ENCODE measurements around the gene MAP1S.

The MAP1S gene

GRCh38 chr19:17739121-17739875 lies 20.0 kb downstream of the MAP1S start:
- peak; percentile 67 for DNase-seq (ENCODE audit: low spot score)

DNA sequence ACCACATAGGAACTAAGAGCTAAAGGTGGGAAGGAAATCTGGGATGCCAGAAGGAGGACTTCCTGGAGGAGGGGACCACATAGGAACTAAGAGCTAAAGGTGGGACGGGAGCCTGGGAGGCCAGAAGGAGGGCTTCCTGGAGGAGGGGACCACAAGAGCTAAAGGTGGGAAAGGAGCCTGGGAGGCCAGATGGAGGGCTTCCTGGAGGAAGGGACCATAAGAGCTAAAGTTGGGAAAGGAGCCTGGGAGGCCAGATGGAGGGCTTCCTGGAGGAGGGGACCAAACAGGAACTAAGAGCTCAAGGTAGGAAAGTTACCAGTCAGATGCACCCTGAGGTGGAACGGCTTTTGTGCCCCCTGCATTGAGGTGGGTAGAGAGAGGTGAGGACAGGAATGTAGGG lies 22.2 kb downstream of the MAP1S start:
- no peak for DNase-seq (ENCODE audit: low spot score)

GRCh38 chr19:17743874-17744580 lies 24.7 kb downstream of the MAP1S start:
- DNase-seq (ENCODE audit: low spot score) = peak; percentile 63

DNA sequence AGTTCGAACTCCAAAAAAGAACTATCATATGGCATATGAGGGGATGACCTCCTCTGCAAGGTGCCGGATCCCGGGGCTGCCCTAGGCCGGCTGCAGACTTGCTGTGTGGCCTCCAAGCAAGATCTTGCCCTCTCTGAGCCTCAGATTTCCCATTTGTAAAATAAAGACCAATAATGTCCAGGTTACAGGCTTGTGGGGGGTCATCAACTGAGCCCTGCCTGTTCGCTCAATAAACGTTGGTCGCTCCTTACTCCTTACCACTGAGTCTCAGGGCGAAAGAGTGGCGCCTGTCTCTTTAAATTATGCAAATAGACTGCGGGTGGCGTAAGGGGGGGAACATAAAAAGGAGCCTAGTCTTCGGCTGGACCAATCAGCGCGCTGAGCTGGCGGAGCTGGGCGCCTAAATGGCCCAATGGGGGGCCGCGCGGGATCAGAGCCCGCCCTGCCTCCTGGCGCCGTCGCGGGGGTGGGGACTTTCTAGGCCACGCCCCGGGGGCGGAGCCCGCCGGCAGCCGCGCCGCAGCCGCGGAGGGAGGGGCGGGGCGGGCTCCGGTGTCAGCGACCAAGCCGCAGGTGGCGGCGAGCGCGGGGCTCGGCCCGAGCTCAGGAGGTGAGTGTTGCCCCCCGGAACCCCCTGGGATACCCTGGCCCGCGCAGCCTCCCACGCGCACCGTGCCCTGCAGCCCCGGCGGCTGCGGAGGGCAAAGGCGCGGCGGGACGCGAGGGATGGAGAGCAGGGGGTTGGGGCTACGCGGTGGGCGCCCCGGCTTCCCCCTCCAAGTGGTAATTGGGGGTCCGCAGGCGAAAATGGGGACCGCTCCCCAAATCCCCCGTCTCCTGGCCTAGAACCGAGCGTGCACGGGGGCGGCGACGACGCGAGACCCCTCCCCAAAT lies 28.2 kb downstream of the MAP1S start:
- DNase-seq (ENCODE audit: low spot score) = peak; percentile 97

- DNase-seq (ENCODE audit: low spot score) = no peak
Observed at GRCh38 chr19:17748884-17749638, 29.8 kb downstream of the MAP1S start.

GRCh38 chr19:17749912-17750317 lies 30.6 kb downstream of the MAP1S start:
- peak; percentile 50 for DNase-seq (ENCODE audit: low spot score)

- DNase-seq (ENCODE audit: low spot score) = peak; percentile 90
Observed at GRCh38 chr19:17751103-17751911, 32.0 kb downstream of the MAP1S start, which contains the start of gene FCHO1. Gene FCHO1 (plus strand): TSS chr19:17751477. CDS start chr19:17755165, 3,688 bp downstream.

DNA sequence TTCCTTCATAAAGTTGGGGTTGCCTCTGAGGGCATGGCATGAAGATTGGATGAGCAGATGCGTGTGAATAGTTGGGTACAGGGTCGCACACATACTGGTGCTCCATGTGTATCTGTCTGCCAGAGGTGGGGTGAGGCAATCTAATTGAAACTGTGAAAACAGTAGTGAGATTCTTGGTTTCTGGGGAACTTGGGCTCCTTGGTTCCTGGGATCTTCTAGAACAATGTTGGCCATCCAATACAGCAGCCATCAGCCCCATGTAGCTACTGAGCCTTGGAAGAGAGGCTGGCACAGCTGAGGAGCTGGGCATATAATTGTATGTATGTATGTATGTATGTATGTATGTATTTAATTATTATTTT lies 32.6 kb downstream of the MAP1S start:
- DNase-seq (ENCODE audit: low spot score) = peak; percentile 64

DNA sequence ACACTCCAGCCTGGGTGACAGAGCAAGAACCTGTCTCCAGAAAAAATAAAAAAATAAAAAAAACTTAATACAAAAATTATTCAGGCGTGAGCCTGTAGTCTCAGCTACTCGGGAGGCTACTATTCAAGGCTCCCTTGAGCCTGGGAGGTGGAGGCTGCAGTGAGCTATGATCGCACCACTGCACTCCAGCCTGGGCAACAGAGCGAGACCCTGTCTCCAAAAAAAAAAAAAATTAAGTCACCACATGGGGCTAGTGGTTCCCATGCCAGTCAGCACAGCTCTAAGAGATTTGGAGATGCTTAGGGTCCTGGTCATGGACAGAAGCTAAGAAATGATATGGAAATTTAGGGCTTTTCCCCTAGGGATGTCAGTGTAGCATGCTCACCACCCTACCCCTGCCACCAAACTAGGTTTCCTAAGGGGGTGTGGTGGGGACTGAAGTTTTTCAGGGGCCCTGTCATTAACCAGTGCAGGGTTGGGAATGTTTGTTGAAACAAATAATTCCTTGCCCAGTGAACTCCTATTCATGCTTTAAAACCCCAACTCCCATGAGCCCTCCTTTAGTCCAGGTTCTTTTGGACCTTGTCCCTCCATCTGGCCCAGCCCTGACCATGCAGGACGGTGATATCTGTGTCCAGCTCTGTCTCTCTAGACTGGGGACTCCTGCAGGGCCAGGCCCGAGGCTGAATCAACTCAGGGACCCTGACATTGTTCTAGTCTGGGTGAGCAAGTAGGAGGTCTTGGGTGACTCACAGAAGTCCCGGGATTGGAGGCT lies 33.8 kb downstream of the MAP1S start:
- peak; percentile 66 for DNase-seq (ENCODE audit: low spot score)

GRCh38 chr19:17753976-17754375 lies 34.7 kb downstream of the MAP1S start:
- no peak for DNase-seq (ENCODE audit: low spot score)

GRCh38 chr19:17754634-17755442 lies 35.6 kb downstream of the MAP1S start:
- peak; percentile 95 for DNase-seq (ENCODE audit: low spot score)

DNA sequence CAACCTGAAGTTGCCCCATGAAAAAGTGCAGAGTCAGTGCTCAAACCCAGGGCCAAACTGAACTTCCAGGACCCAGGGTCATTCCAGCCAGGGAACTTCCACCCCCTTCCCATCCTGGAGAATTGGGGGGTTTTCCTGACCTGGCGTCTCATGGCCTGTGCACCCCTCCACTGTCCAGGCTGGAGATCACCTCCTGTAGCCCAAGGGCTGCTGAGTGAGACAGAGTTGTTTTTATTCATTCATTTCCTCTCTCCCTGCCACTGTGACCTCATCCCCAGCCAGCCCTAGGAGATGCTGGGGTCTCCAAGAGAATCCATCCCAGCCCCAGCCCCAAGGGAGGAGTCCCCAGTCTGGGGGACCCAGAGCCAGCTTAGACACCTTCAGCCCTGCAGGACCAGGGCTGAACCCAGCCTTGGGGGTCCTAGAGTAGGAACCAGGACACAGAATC lies 36.2 kb downstream of the MAP1S start:
- DNase-seq (ENCODE audit: low spot score) = no peak

GRCh38 chr19:17755977-17756670 lies 36.8 kb downstream of the MAP1S start:
- DNase-seq (ENCODE audit: low spot score) = peak; percentile 93

- DNase-seq (ENCODE audit: low spot score) = no peak
Observed at GRCh38 chr19:17757125-17757524, 37.8 kb downstream of the MAP1S start.

GRCh38 chr19:17758515-17758914 lies 39.2 kb downstream of the MAP1S start:
- no peak for DNase-seq (ENCODE audit: low spot score)

DNA sequence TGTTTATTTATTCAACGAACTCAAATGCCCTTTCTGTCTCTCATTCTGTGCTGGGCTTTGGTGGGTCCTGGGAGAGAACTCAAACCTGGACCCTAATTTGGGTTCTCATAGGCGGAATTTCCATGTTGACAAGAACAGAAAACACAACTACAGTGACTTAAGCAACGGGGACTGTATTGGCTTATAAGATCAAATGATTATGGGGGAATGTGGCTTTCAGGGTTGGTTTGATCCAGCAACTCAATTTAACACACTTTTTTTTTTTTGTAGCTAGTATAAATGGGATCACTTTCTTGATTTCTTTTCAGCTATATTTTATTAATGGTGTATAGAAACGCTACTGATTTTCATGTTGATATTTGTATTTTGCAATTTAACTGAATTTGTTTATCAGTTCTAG lies 41.9 kb downstream of the MAP1S start:
- DNase-seq (ENCODE audit: low spot score) = no peak

DNA sequence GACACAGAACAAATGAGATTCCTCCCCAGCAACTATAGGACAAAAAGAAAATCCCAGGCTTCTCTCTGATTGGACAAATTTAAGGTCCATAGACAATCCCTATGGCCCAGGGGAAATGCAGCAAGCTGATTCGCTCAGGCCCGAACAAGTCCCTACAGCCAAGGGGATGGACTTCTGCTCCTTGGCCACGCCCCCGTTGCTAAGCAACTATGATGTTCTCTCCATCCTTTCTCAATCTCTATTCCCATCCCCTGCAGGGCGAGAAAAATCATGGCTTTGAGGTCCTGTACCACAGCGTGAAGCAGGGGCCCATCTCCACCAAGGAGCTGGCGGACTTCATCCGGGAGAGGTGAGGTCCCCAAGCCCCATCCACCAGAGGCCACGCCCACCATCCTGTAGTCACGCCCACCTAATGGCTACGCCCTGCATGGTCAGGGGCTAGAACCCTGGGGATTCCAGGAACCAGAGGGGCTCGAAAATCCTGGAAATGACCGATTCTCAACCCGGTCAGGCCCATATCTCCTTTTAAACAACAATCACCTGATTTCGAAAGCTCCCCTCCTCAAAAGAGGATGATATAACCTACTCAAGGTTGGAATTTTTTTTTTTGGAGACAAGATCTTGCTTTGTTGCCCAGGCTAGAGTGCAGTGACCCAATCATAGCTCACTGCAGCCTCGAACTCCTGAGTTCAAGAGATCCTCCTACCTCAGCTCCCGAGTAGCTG lies 43.4 kb downstream of the MAP1S start:
- DNase-seq (ENCODE audit: low spot score) = peak; percentile 68

GRCh38 chr19:17764348-17764747 lies 45.1 kb downstream of the MAP1S start:
- DNase-seq (ENCODE audit: low spot score) = no peak
